Gastrocnemius medialis (tissue), 4 donors: ENCODE measurements around the gene LIMCH1. TPM values are rescaled to one million over a fixed set of nuclear protein-coding genes. Genes with fewer than 3 reads are reported as not detected.

Source experiments
- ATAC-seq, 2 donors: fragments of 150-250 bp; one replicate each; pipeline ENCODE4 v1.9.1; 2016
- DNase-seq, 2 donors: peaks; one replicate each; pipeline ENCODE4 v3.0.0-alpha.2; 2019
- H3K27ac ChIP-seq, 4 donors: fragments of 200-600 bp; sonication (generic); 1 replicate in 1 of 4; 2 replicates in 3 of 4; pipeline ENCODE4 v1.5.1; 2016 to 2018; ENCODE audit warnings: mild to moderate bottlenecking in 2 of 4, moderate library complexity in 1 of 4
- H3K27me3 ChIP-seq, 3 donors: fragments of 200-600 bp; sonication (generic) in 2 of 3; 1 replicate in 1 of 3; 2 replicates in 2 of 3; pipeline versions ENCODE4 v1.5.1 to v1.6.0; 2016 to 2019; ENCODE audit warnings: mild to moderate bottlenecking in 1 of 3, moderate library complexity in 1 of 3
- H3K36me3 ChIP-seq, 2 donors: fragments of 200-600 bp; sonication (generic) in 1 of 2; one replicate each; pipeline ENCODE4 v1.5.1; 2017 to 2018
- H3K4me1 ChIP-seq, 2 donors: fragments of 200-600 bp; sonication (generic) in 1 of 2; one replicate each; pipeline ENCODE4 v1.5.1; 2016 to 2017; ENCODE audit warnings: mild to moderate bottlenecking in 2 of 2
- H3K4me3 ChIP-seq, 4 donors: fragments of 200-600 bp; sonication (generic) in 3 of 4; 1 replicate in 1 of 4; 2 replicates in 3 of 4; pipeline ENCODE4 v1.5.1; 2016 to 2019; ENCODE audit warnings: mild to moderate bottlenecking in 2 of 4
- H3K9me3 ChIP-seq, 3 donors: fragments of 200-600 bp; sonication (generic) in 2 of 3; 1 replicate in 1 of 3; 2 replicates in 2 of 3; pipeline ENCODE4 v1.5.1; 2016 to 2019
- POLR2A ChIP-seq, 2 donors: fragments of 450-650 bp; IDR thresholded peaks; one replicate each; pipeline ENCODE4 v1.6.1; 2017; ENCODE audit warnings: antibody characterized with exemption in 2 of 2, mild to moderate bottlenecking in 2 of 2, moderate library complexity in 2 of 2
- in situ Hi-C, 4 donors: fragments of 200-750 bp; cut with MboI; loops; one replicate each; pipeline versions ENCODE4 v1.15.0 to v1.8.0; 2017; ENCODE audit warnings: low sequenced_read_pairs in 4 of 4
- intact Hi-C: fragments of 100-400 bp; cut with DNase I; formaldehyde crosslinking; loops from one replicate; pipeline ENCODE4 v1.15.1; 2023; ENCODE audit warnings: low total_unique reads
- total RNA-seq, 4 donors: library from RNA; depleted of rRNA; stranded (reverse); fragments of >200 nt; gene quantifications; one replicate each; pipeline versions ENCODE4 v1.1.0 to v1.2.3, GENCODE V29; 2016
- TF ChIP-seq, protein P1 (sequence below), 5 experiments: fragments of 450-650 bp in 3 of 5; fragments of 200-600 bp in 2 of 5; sonication (generic) in 2 of 5; IDR thresholded peaks in 4 of 5; conservative IDR thresholded peaks in 1 of 5; 1 replicate in 4 of 5; 2 replicates in 1 of 5; pipeline ENCODE4 v1.5.1; 2016 to 2019; ENCODE audit warnings: antibody characterized with exemption in 5 of 5, mild to moderate bottlenecking in 3 of 5, moderate library complexity in 3 of 5

LIMCH1 gene
- total RNA-seq, 4 donors from 2014 or later: 36.2 to 71.4 (median 52.1) TPM

DNA sequence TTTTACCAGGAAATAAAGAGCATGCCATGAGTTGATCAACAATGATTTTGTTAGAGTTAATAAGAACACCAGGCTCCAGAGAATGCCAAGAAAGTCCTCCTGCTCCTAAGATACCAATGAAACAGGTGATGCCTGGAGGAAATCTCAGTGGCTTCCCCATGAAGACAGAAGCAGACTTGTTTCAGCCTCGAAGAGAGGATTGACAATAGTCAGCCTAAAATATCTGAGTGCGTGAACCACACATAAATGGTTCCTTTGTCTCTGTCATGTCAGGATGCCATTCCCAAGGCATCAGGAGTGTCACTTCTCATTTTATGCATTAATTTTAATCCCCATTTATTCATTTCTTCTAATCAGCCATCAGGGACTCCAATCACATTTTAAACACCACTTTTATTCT lies 141.0 kb downstream of the LIMCH1 start:
- Histone ChIP-seq H3K27ac (no peak overlapping the region), H3K27me3 (no peaks in the 10 kb centered on the region), H3K4me3 (no peak overlapping the region), H3K4me1 (no peaks in the 10 kb centered on the region), H3K36me3 (peaks cover 2 to 61% of the 10 kb centered on the region in 2 donors), H3K9me3 (no peaks in the 10 kb centered on the region)
- in situ Hi-C loops (no loop called here), intact Hi-C loops (no loop called here)
- ATAC-seq (no peak), DNase-seq (no peak)
- TF ChIP-seq, protein P1, sequence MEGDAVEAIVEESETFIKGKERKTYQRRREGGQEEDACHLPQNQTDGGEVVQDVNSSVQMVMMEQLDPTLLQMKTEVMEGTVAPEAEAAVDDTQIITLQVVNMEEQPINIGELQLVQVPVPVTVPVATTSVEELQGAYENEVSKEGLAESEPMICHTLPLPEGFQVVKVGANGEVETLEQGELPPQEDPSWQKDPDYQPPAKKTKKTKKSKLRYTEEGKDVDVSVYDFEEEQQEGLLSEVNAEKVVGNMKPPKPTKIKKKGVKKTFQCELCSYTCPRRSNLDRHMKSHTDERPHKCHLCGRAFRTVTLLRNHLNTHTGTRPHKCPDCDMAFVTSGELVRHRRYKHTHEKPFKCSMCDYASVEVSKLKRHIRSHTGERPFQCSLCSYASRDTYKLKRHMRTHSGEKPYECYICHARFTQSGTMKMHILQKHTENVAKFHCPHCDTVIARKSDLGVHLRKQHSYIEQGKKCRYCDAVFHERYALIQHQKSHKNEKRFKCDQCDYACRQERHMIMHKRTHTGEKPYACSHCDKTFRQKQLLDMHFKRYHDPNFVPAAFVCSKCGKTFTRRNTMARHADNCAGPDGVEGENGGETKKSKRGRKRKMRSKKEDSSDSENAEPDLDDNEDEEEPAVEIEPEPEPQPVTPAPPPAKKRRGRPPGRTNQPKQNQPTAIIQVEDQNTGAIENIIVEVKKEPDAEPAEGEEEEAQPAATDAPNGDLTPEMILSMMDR (IDR thresholded peaks at IDR 0.05 in 4 of 5, conservative IDR thresholded peaks at IDR 0.05 in 1 of 5): no peak
- TF ChIP-seq POLR2A (IDR thresholded peaks at IDR 0.05): no peak

DNA sequence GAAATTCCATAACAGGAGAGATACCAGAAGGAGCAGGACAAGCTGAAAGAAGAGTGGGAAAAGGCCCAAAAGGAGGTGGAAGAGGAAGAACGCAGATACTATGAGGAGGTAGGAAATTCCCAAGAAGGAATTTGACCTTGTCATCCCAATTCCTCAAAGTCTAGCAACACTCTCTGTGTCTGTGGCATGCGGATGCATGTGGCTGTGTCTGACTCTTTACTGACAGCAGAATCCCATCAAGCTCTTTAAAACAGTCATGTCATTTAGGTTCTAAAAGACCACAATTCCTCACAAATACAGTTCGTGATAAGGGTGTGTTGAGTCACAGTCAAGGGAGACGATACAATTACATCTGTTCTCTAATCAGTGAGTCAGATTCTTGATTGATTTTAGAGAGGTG lies 142.0 kb downstream of the LIMCH1 start:
- in situ Hi-C loops (no loop called here), intact Hi-C loops (no loop called here)
- Histone ChIP-seq H3K4me3 (no peak overlapping the region), H3K9me3 (no peaks in the 10 kb centered on the region), H3K27me3 (no peaks in the 10 kb centered on the region), H3K4me1 (no peaks in the 10 kb centered on the region), H3K36me3 (peaks cover 2 to 66% of the 10 kb centered on the region in 2 donors), H3K27ac (no peak overlapping the region)
- TF ChIP-seq, protein P1 (IDR thresholded peaks at IDR 0.05 in 4 of 5, conservative IDR thresholded peaks at IDR 0.05 in 1 of 5): no peak
- no peak for TF ChIP-seq POLR2A (IDR thresholded peaks at IDR 0.05)
- ATAC-seq (no peak), DNase-seq (no peak)

DNA sequence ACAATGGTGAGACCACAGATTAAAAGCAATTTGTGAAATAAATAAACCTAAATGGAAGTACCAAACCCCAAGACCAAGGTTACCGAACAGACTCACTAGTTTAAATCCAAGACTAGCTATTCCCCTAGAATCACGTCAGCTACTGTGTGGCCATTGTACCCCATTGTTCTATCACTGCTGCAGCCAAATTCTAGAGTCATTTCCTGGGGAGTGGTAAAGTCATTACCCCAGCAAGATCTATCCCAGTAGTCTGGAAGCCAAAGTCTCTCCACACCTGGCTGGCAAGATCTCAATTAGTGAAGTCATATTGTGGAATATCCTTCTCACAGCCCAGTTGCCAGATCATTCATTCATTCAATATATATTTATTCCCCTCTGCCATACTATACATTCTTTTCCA lies 143.1 kb downstream of the LIMCH1 start:
- Histone ChIP-seq H3K9me3 (no peaks in the 10 kb centered on the region), H3K27me3 (no peaks in the 10 kb centered on the region), H3K4me1 (no peaks in the 10 kb centered on the region), H3K36me3 (peaks cover 2 to 72% of the 10 kb centered on the region in 2 donors), H3K27ac (no peak overlapping the region), H3K4me3 (no peak overlapping the region)
- ATAC-seq (no peak), DNase-seq (no peak)
- TF ChIP-seq POLR2A (IDR thresholded peaks at IDR 0.05): no peak
- TF ChIP-seq, protein P1 (IDR thresholded peaks at IDR 0.05 in 4 of 5, conservative IDR thresholded peaks at IDR 0.05 in 1 of 5): no peak
- in situ Hi-C loops (no loop called here), intact Hi-C loops (no loop called here)

DNA sequence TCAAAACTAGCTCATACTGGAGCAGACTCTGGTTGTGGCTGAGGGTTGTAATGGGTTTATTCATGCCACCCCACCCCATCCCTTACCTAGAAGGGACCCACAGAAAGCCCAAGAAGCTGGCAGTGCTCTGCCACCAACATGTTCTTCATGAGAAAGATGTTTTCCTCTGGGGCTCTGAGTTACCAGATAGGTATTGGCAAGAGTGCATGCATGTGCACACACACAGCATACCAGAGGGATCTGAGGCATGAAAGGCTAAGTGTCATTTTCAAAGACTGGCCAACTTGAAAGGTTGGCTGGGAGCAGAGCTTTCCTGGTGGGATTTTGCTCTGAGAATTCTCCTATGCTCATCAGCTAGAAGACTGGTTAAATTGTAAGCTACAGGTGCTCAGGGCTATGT lies 145.4 kb downstream of the LIMCH1 start:
- in situ Hi-C loops (no loop called here), intact Hi-C loops (no loop called here)
- TF ChIP-seq, protein P1 (IDR thresholded peaks at IDR 0.05 in 4 of 5, conservative IDR thresholded peaks at IDR 0.05 in 1 of 5): no peak
- no peak for TF ChIP-seq POLR2A (IDR thresholded peaks at IDR 0.05)

DNA sequence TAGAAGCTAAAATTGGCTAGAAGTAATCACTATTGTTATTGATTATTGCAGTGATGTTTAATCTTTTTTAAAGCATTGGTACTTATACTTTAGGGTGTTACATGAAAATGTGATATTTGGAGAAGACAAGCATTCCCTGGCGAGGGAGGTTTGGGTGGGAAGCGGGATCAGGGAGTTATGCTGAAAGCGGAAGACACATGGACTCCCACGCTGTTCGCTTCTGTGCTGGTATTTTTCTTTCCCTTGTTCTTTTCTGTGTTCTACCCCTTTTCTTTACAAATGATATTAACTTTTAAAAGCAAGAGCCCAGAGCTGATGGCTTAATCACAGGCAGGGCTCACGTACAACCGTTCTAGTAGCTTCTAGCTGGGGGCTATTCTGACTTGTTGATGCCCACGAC lies 148.9 kb downstream of the LIMCH1 start:
- intact Hi-C loops: no loop called here
- no peaks in the 10 kb centered on the region for H3K27me3 ChIP-seq
- H3K36me3 ChIP-seq: peaks cover 2 to 99% of the 10 kb centered on the region in 2 donors
- no peaks in the 10 kb centered on the region for H3K9me3 ChIP-seq
- no peak for ATAC-seq
- no peak overlapping the region for H3K27ac ChIP-seq
- TF ChIP-seq, protein P1 (IDR thresholded peaks at IDR 0.05 in 4 of 5, conservative IDR thresholded peaks at IDR 0.05 in 1 of 5): no peak
- TF ChIP-seq POLR2A (IDR thresholded peaks at IDR 0.05): no peak
- DNase-seq: no peak
- no peaks in the 10 kb centered on the region for H3K4me1 ChIP-seq
- in situ Hi-C loops: no loop called here
- H3K4me3 ChIP-seq: no peak overlapping the region

More for the DNA sequence above, 145.4 kb downstream of the LIMCH1 start:
- no peak for ATAC-seq
- Histone ChIP-seq H3K4me1 (no peaks in the 10 kb centered on the region), H3K27ac (no peak overlapping the region), H3K36me3 (peaks cover 2 to 76% of the 10 kb centered on the region in 2 donors), H3K4me3 (no peak overlapping the region), H3K9me3 (no peaks in the 10 kb centered on the region), H3K27me3 (no peaks in the 10 kb centered on the region)
- no peak for DNase-seq
